A549 (cell line): ENCODE data around the gene PARP11.

Source experiments
- CEBPB ChIP-seq, 2 experiments: fragments of >200 bp in 1 of 2; sonication (Bioruptor Twin) in 1 of 2; formaldehyde crosslinking in 1 of 2; IDR thresholded peaks; 2 replicates each; pipeline ENCODE4 v1.6.1; 2012 to 2016
- KDM1A ChIP-seq: fragments of 200-600 bp; sonication (generic); IDR thresholded peaks from 2 replicates; pipeline ENCODE4 v1.6.1; 2016; ENCODE audit warnings: low read depth, mild to moderate bottlenecking
- PHF8 ChIP-seq: fragments of 200-600 bp; sonication (generic); IDR thresholded peaks from 2 replicates; pipeline ENCODE4 v1.6.1; 2016; ENCODE audit warnings: low read depth, mild to moderate bottlenecking, antibody characterized with exemption, moderate library complexity, borderline replicate concordance
- POLR2A ChIP-seq: IDR thresholded peaks from 2 replicates; pipeline ENCODE4 v1.6.1; 2012; ENCODE audit warnings: mild to moderate bottlenecking, low read length
- RNF2 ChIP-seq: fragments of 200-600 bp; sonication (generic); IDR thresholded peaks from 2 replicates; pipeline ENCODE4 v1.6.1; 2016; ENCODE audit warnings: low read depth, mild to moderate bottlenecking, antibody characterized with exemption, moderate library complexity, borderline replicate concordance
- ZC3H11A ChIP-seq: fragments of 450-650 bp; IDR thresholded peaks from 2 replicates; pipeline ENCODE4 v1.6.1; 2014; ENCODE audit warnings: antibody characterized with exemption, mild to moderate bottlenecking
- TF ChIP-seq, protein P1 (sequence below): fragments of >200 bp; sonication (Bioruptor Twin); formaldehyde crosslinking; IDR thresholded peaks from 3 replicates; pipeline ENCODE4 v1.5.1; 2016
- TF ChIP-seq, protein P2 (sequence below): fragments of 250-450 bp; sonication (Bioruptor Pico); IDR thresholded peaks from 2 replicates; pipeline ENCODE4 v1.5.0; 2021; ENCODE audit warnings: mild to moderate bottlenecking, moderate library complexity, borderline replicate concordance
- TF ChIP-seq, protein P3 (sequence below): IDR thresholded peaks from 2 replicates; pipeline ENCODE4 v1.6.1; 2012

DNA sequence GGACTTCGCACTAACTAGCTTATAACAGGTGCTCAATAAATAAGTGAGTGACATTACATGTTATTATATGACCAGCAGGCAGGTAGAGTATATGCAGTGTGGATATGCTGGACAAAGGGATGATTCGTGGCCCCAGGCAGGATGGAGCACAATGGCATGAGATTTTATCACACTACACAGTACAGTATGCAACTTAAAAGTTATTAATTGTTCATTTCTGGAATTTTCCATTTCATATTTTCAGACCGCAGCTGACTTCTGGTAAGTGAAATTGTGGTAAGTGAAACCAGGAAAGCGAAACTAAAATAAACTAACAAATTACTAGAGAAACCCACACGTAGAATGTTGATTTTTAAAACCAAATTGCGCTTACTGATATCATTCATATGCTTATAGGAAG lies 3.3 kb downstream of the PARP11 start:
- TF ChIP-seq, protein P1, sequence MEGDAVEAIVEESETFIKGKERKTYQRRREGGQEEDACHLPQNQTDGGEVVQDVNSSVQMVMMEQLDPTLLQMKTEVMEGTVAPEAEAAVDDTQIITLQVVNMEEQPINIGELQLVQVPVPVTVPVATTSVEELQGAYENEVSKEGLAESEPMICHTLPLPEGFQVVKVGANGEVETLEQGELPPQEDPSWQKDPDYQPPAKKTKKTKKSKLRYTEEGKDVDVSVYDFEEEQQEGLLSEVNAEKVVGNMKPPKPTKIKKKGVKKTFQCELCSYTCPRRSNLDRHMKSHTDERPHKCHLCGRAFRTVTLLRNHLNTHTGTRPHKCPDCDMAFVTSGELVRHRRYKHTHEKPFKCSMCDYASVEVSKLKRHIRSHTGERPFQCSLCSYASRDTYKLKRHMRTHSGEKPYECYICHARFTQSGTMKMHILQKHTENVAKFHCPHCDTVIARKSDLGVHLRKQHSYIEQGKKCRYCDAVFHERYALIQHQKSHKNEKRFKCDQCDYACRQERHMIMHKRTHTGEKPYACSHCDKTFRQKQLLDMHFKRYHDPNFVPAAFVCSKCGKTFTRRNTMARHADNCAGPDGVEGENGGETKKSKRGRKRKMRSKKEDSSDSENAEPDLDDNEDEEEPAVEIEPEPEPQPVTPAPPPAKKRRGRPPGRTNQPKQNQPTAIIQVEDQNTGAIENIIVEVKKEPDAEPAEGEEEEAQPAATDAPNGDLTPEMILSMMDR: no peak
- TF ChIP-seq POLR2A: no peak
- no peak for TF ChIP-seq KDM1A
- TF ChIP-seq, protein P2, sequence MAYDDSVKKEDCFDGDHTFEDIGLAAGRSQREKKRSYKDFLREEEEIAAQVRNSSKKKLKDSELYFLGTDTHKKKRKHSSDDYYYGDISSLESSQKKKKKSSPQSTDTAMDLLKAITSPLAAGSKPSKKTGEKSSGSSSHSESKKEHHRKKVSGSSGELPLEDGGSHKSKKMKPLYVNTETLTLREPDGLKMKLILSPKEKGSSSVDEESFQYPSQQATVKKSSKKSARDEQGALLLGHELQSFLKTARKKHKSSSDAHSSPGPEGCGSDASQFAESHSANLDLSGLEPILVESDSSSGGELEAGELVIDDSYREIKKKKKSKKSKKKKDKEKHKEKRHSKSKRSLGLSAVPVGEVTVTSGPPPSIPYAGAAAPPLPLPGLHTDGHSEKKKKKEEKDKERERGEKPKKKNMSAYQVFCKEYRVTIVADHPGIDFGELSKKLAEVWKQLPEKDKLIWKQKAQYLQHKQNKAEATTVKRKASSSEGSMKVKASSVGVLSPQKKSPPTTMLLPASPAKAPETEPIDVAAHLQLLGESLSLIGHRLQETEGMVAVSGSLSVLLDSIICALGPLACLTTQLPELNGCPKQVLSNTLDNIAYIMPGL (CRISPR knock-in tag): no peak
- no peak for TF ChIP-seq PHF8
- no peak for TF ChIP-seq RNF2
- TF ChIP-seq, protein P3, sequence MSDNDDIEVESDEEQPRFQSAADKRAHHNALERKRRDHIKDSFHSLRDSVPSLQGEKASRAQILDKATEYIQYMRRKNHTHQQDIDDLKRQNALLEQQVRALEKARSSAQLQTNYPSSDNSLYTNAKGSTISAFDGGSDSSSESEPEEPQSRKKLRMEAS: no peak
- TF ChIP-seq ZC3H11A: no peak
- no peak for TF ChIP-seq CEBPB (IDR thresholded peaks at IDR 0.05)
